Measurements from ENCODE around the gene HOXB9. TPM values are rescaled to one million over a fixed set of nuclear protein-coding genes. Genes with fewer than 3 reads are reported as not detected.

HOXB9 gene
- total RNA-seq, 2 donors from 2014 or later = 1.2 to 2.4 TPM

DNA sequence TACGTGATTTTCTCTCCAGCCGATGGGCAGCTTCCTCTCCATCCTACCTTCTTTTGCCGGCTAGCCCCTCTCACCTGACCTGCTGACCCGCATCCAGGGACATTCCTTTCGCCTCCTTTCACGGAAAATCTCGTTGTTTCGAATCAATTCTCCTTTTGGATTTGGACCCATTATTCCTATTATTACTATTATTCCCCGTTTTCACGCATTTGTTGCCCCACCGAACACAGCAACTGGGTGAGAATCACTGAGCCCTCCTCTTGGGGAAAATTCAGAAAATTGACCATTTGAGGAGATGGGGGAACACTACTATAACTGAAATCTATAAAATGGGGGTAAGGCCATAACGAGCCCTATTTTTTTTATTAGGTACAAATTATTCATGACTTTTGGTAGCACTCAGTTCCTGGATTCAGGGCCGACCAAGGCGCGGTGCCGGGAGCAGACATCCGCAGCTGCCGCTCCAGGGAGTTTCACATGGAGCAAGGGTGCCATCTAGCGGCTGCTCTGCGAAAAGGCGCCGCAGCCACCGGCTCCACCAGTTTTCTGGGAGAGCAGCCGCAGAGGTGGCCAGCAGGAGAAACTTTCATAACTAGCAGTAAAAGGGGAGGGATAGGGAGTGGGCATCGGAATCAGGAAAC, 7.8 kb downstream of the HOXB9 start:
- peak; percentile 72 to 81 for DNase-seq (ENCODE audit: low spot score in 2 of 2)
- peaks cover 0 to 7% of the 10 kb centered on the region in 2 donors for H3K36me3 Mint-ChIP-seq
- no peak overlapping the region for H3K27ac Mint-ChIP-seq
- H3K9me3 Mint-ChIP-seq = no peaks in the 10 kb centered on the region
- peak; percentile 76 to 77 for ATAC-seq

DNA sequence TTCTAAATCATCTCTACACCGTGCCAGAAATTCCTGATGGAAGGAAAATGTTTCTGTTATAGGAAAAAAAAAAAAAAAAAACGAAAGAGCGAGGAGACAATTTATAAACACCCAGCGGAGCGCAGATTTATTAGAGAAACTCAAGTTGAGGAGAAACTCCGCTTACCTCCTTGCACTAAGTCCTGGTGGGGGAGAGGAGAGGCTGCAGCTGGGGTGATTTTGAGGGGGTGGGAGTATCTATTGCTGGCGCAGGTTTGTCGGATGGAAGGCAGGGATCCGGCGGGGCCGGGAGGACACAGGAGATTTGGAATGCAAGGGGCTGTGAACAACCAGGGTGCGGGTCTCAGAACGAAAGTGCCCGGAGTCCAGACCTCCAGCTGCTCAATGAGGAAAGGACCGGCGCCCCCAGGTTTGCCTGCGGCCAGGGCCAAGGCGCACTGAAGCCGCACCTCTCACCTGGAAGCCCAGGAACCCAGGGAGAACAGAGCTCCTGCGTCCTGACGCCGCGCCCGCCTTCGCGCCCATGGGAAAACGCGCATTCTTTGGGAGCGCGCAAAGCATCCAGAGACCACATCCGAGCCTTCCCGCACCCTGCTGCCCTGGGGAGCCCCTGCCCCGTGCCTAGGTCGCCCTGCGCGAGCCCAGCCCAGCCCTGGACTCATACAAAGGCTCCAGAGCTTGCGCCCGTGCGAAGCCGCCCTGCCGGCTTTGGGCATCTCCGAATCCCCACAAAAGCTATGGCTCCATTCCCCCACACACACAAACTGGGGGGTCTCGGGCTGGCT, 8.5 kb downstream of the HOXB9 start:
- Mint-ChIP-seq H3K36me3 (peaks cover 0 to 7% of the 10 kb centered on the region in 2 donors), H3K27ac (peak overlapping the region in 1 of 2 donors; percentile 5), H3K9me3 (no peaks in the 10 kb centered on the region)
- DNase-seq (ENCODE audit: low spot score in 2 of 2) (no peak), ATAC-seq (no peak)

DNA sequence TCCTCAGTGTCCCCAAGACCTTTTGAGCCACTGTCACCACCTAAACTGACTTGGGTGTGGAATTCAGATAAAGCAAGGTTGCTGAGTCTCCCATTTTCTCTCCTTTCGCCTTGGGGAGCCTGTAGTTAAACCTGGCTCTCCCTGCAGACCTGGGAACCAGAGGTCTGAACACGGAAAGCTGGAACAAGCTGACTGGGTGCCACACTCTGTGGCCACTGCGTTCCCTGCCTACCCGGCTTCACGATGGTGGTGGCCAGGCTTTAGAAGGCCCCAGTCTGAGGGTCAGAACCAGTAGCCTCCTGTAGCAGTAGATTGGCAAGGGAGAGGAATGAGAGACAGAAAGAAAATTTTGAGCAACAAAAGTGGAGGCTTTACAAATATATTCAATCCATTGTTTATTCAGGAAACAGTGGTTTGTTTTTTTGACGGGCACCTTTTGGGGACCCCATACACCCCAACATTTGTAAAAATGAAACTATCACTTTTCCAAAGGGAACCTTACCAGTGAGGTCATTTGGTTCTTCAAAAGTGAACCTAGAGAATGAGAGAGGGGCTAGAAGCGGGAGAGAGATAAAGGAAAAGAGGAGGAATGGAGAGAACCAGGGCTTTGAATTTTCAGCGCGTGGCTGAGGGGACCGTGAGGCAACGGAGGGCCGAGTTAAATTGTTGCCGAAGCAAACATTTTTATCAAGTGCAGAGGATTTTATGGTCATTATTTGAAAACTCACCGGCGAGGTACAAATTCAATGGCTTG, 9.3 kb downstream of the HOXB9 start:
- peaks cover 0 to 7% of the 10 kb centered on the region in 2 donors for H3K36me3 Mint-ChIP-seq
- no peak overlapping the region for H3K27ac Mint-ChIP-seq
- DNase-seq (ENCODE audit: low spot score in 2 of 2) (no peak), ATAC-seq (no peak)
- H3K9me3 Mint-ChIP-seq = no peaks in the 10 kb centered on the region

DNA sequence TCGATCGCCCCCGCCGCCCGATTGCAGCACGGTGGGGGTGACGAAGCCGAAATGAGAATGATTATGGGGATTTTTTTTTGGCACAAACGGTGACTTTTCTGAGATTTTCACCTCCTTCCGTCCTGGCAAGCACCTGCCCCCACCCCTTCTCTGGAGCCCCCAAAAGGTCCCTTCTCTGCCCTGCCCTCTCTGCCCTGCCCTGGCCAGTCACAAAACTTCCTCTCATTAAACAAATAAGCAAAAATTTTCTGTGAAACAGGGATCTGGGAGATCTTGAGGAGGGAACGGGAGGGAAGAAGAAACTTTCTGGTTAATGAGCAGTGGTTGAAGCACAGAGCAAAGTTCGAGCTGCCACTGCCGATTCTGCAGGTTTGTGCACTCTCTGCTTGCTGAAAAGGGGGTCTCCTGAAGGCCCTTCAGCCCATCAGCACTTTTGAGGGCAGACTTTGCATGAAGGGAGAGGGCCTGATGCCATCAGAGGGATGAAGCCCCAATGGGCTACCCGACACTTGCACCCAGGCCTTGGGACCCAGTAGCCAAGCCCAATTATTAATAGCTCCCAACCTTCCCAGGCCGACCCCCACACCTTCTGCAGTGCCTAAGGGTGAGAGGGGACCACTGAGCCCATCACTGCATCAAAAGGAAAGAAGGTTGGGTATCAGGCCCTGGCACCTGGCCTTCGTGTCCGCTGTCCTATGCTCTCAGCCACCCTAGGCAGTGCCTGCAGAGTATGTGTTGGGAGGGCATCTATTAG, 10.0 kb downstream of the HOXB9 start:
- no peak for ATAC-seq

DNA sequence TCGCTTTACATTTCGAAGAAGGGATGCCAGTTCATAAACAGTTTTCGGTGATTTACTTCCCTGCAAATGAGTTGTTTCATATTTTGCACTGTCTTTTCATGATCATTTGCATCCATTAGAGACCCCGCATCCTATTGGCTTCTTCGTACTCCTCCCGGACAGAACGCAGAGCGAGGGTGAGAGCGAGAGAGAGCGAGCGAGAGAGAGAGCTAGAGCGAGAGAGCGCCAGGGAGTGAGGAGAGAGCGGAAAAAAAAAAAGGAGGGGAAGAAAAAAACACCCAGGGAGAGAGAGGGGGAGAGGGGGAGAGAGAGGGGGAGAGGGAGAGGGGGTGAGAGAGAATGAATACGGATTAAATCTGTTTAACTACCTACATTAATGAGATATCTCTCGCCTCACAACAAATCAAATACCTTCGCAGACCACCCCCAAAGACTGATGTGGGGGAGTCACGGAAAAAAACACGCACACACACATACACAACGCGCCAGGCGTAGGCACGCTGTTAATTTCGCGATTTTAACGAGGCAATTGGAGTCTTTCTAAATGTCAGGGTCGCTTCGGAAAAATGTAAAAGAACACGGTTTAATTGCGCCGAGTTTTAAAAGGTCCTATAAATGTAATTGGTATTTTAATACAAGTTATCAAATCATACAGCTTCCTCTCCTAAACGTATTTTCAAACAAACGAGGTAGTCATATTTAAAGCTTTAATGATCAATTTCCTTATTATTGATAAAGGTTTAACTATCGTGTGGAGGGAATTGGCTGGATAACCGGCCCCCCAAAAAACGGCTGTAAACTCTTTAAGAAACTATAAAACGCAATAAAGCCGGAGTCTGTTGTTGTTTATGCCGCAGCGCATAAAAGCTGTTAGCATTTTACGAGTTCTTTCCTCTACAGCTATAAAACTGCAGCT, 10.9 kb downstream of the HOXB9 start, which contains the start of gene HOXB8:
TSS of gene HOXB8 (minus strand) at position 246 of the 916 bp plus-strand sequence. CDS start 588 bp downstream, outside the sequence.
- Mint-ChIP-seq H3K27ac (no peak within 1 kb of the TSS), H3K36me3 (peaks cover 0 to 15% of the 10 kb centered on the region in 2 donors), H3K9me3 (no peaks in the 10 kb centered on the region)
- ATAC-seq (no peak), DNase-seq (ENCODE audit: low spot score in 2 of 2) (no peak)

More for the DNA sequence above, 10.0 kb downstream of the HOXB9 start:
- DNase-seq (ENCODE audit: low spot score in 2 of 2) = no peak
- Mint-ChIP-seq H3K36me3 (peaks cover 0 to 10% of the 10 kb centered on the region in 2 donors), H3K27ac (no peak overlapping the region), H3K9me3 (no peaks in the 10 kb centered on the region)

DNA sequence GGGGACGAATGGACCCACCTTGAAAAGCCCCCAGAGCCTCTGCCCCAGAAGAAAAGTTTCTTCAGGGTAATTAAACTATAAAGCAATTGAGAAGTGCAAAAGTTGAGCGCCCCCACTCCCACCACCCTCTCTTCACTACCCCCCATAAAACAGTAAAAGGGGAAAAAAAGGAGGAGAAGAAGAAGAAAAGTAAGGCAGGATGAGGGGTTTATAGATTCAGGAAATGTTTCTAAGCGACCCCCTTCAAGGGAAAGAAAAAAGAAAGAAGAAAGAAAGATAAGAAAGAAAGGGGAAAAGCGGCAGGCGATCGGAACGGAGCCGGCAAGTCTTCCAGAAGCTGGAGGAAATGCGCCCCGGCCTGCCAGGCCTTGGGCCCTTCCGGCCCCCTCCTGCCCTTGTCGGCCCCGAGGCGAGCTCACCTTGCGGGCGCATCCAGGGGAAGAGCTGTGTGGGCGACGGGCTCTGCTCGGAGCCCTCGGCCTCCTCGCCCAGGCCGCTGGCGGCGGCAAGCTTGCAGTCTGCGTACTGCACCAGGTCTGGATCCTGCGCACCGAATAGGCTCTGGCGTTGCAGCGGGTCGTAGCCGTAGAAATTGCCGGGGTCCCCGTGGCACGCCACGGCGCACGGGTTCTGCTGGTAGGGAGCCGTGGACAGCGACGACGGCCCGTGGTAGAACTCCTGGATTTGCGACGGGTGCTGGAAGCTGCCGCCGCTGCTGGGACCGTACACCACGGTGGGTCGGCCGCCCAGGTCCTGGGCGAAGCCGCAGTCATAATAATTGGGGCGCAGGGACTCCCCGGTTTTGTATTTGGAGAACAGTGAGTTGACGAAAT, 12.1 kb downstream of the HOXB9 start:
- DNase-seq (ENCODE audit: low spot score in 2 of 2) (no peak), ATAC-seq (peak in 1 of 2 donors; percentile 23)
- Mint-ChIP-seq H3K36me3 (peaks cover 0 to 15% of the 10 kb centered on the region in 2 donors), H3K9me3 (no peaks in the 10 kb centered on the region), H3K27ac (no peak overlapping the region)

DNA sequence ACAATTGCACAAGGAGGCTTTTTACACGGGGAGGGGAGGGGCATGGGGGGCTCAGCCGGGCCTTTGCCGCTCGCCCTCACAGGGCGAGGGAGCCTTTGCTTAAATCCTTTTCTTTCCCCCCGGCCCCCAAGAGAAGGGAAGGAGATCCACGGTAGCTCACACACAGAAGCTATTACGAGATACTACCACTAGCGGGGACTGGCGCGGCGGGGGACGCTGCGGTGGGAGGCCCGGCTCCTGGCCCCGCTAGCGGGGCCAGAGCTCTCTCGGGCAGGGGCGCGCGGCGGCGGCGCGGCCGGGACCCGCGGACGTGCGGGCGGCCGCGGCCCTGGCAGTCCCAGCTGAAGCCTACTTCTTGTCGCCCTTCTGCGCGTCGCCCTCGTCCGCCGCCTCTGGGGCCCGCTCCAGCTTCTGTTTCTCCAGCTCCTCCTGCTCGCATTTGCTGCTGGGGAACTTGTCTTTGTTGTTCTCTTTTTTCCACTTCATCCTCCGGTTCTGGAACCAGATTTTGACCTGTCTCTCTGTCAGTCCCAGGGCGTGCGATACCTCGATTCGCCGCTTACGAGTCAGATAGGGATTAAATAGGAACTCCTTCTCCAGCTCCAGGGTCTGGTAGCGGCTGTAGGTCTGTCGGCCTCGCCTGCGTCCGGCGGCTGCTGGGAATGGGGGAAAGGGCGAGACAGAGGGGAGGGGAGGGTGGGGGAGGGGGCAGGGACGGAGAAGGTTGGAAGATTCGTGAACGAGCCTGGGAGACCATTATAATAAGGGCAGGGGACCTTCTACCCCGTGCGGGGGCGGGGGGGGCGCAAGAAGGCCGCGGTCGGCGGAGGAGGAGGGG, 13.1 kb downstream of the HOXB9 start:
- H3K27ac Mint-ChIP-seq = peak overlapping the region in 1 of 2 donors; percentile 22
- peak; percentile 21 to 64 for ATAC-seq

DNA sequence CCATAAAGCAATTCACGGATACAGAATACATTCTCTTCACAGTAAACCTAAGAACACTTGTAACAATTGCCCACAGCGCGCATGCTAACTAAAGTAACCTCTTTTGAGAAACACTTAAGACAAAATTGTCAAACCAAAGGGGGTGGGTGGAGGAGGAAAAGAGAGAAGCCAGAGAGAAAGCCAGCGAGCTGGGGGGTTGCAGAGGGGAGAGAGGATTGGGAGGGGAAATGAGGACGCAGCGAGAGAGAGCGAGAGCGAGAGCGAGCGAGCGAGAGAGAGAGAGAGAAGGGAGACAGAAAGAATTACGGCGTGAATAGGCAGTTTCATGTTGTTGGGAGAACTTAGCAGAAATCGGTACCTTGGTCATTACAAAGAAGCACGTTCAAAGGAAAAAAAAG, 13.7 kb downstream of the HOXB9 start:
- Mint-ChIP-seq H3K36me3 (peaks cover 0 to 15% of the 10 kb centered on the region in 2 donors), H3K9me3 (no peaks in the 10 kb centered on the region), H3K27ac (peak overlapping the region in 1 of 2 donors; percentile 22)
- peak in 1 of 2 donors; percentile 8 for ATAC-seq
- no peak for DNase-seq (ENCODE audit: low spot score in 2 of 2)

More for the DNA sequence above, 13.1 kb downstream of the HOXB9 start:
- no peak for DNase-seq (ENCODE audit: low spot score in 2 of 2)
- Mint-ChIP-seq H3K36me3 (peaks cover 0 to 15% of the 10 kb centered on the region in 2 donors), H3K9me3 (no peaks in the 10 kb centered on the region)

DNA sequence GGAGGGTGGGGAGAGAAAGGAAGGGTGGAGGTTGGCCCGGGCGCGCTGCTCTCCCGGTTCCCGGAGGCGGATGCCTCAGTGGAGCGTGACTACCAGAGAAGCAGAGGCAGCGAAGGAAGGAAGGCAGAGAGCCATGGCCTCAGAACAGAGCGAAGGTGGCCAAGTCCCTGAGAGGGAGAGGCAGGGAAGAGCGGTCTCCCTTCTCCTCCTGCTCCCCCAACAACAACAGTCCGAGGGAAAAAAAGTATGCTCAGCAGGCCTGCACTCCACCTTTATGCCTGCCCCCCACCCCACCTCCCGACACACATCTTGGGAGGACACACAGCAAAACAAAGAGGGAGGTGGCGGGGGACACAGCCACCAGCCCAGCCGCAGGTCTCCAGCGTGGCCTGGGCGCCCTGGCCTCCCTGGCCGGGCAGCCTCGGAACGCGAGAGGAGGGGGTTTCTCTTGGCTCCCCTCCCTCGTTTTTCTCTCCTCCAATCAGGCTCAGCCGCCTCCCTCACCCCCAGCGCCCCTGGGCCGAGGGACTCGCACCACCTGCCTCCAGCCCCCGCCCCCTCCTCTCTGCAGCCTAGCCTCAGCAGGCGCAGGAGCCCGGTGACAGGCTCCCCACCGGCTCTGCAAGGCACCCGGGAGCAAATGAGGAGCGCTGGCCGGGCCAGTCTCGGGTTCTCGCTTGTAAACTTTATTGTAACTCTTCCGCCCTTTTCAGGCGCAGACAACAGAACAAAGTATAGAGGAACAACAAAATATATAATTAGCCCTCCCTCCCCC, 14.3 kb downstream of the HOXB9 start:
- Mint-ChIP-seq H3K36me3 (peaks cover 0 to 12% of the 10 kb centered on the region in 2 donors), H3K9me3 (no peaks in the 10 kb centered on the region), H3K27ac (no peak overlapping the region)
- DNase-seq (ENCODE audit: low spot score in 2 of 2) (no peak), ATAC-seq (peak in 1 of 2 donors; percentile 27)

DNA sequence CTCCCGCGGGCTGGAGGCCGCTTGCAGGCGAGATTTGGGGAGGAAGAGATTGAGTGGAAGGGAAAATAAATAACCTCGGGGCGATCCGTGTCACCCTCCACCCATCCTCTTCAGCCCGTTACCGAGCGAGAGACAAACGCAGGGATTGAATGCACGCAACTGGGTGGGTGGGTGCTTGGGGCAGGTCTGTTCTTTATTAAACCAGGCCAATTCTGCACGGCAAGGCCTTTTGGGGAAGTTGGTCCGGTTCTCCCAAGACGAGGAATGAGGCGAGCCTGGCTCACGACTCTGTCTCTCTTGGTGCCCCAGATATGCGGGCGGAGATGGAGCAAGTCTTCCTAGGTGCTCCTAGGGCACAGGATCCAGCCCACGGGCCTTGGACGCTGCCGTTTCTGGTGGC, 14.9 kb downstream of the HOXB9 start:
- DNase-seq (ENCODE audit: low spot score in 2 of 2) (no peak), ATAC-seq (peak; percentile 2 to 7)
- peaks cover 0 to 8% of the 10 kb centered on the region in 2 donors for H3K36me3 Mint-ChIP-seq
- no peaks in the 10 kb centered on the region for H3K9me3 Mint-ChIP-seq
- H3K27ac Mint-ChIP-seq = peak overlapping the region; percentile 4 to 44

DNA sequence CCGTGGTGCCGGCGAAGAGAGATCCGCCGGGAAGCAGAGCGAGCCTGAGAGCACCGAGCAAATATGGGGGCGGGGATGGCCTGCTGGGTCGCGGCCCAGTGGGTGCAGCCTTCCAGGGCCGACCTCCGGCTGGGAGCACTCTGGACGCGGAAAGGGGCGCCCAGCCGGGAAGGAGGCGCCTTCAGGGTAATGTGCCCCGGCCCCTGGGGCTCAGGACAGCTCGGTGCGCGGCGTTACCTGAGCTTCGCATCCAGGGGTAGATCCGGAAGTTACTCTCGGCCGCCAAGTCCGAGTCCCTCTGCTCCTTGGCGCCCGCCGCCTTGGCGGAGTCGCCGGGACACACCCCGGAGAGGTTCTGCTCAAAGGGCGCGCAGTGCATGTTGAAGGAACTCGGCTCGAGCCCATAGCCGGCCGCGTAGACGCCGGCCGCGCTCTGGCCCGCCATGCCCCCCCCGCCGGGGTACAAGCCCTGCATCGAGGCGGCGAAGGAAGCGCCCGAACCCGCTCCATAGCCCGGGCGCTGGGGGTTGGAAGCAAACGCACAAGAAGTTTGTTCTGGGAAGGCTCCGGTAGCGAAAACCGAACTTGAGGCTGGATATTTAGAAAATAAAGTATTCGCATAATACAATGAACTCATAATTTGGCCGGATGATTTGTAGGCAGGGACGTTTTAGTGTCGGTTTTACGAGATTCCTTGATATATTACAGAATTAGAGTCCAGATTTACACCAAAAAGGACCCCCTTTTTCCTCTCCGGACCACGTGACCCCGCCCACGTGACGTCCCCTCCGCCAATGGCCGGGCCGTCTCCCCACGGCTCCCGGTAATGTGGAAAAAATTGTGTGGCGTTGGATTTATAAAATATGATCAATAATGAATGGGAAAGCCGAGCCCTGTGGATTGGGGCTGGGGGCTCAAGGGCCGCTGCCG, 15.6 kb downstream of the HOXB9 start, which contains the start of gene HOXB7:
TSS of gene HOXB7 (minus strand) at position 736 of the 930 bp plus-strand sequence. CDS start at position 637, 99 bp downstream.
- peaks cover 0 to 8% of the 10 kb centered on the region in 2 donors for H3K36me3 Mint-ChIP-seq
- no peaks in the 10 kb centered on the region for H3K9me3 Mint-ChIP-seq
- DNase-seq (ENCODE audit: low spot score in 2 of 2) (peak in 1 of 2 donors; percentile 71), ATAC-seq (peak; percentile 42 to 60)
- H3K27ac Mint-ChIP-seq = peak within 1 kb of the TSS; percentile 4 to 44

DNA sequence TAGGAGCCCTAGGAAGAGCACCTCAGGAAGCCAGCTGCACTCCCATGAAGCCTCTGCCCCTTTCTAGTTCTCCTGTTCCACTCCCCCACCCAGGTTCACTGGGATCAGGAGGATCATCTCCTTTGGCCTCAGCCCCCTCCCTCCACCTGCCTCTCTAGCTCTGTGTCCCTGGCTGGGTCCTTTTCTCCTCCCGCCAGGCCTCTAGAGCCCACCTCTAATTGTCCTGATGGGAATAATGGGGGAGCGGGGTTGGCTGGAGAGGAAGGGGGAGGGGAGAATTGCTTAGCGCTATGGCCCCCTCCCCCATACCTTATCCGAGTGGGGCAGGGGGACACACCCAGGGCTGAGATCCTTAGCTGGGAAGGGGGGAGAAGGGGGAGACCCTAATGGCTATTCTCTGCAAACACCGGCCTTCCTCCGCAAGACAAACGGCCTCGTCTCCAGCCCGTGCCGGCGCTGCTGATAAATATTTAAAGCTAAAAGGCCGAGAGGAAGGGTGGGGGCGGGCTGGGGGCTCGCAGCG, 16.3 kb downstream of the HOXB9 start:
- no peak overlapping the region for H3K27ac Mint-ChIP-seq
- ATAC-seq (no peak), DNase-seq (ENCODE audit: low spot score in 2 of 2) (no peak)
- H3K36me3 Mint-ChIP-seq = peaks cover 0 to 8% of the 10 kb centered on the region in 2 donors
- no peaks in the 10 kb centered on the region for H3K9me3 Mint-ChIP-seq

Data from activated naive CD4-positive, alpha-beta T cell treated with anti-CD3 and anti-CD28 coated beads, Interleukin-2, amount 50 U/mL, for 72 hours (primary cell).